Stimulated activated CD4-positive, alpha-beta T cell treated with anti-CD3 and anti-CD28 coated beads, Interleukin-1b, Interleukin-23, amount 100 ng/mL, for 1 hour (primary cell): Measurements from ENCODE around the gene DNPEP.
"Not testable (repeated sequence)": the region's sequence is repeated elsewhere in the genome, so short reads cannot be mapped to it uniquely, and the experiment has no call there.

Source experiments
- DNase-seq, 2 donors: peaks; one replicate each; pipeline ENCODE4 v3.0.0-alpha.2; 2020; ENCODE audit warnings: low read depth in 2 of 2

The DNPEP gene

GRCh38 chr2:219401606-219402005 lies 13.9 kb upstream of the DNPEP start:
- no peak for DNase-seq

- no peak for DNase-seq
These were observed 12.8 kb upstream of the DNPEP start for GRCh38 chr2:219400562-219400961.

GRCh38 chr2:219399716-219400478 lies 12.2 kb upstream of the DNPEP start:
- DNase-seq, result no peak

GRCh38 chr2:219398721-219399363 lies 11.1 kb upstream of the DNPEP start:
- DNase-seq, result no peak

- DNase-seq, result no peak
These were observed 9.2 kb upstream of the DNPEP start for GRCh38 chr2:219396863-219397457.

- DNase-seq, result no peak
These were observed 7.9 kb upstream of the DNPEP start for GRCh38 chr2:219395609-219396008.

GRCh38 chr2:219395056-219395455 lies 7.3 kb upstream of the DNPEP start:
- DNase-seq, result not testable (repeated sequence)

- DNase-seq, result no peak
These were observed 5.0 kb upstream of the DNPEP start for GRCh38 chr2:219392754-219393153.

- no peak for DNase-seq
These were observed 1.1 kb upstream of the DNPEP start for GRCh38 chr2:219388907-219389156.

- peak; percentile 99 for DNase-seq
These were observed 602 bp upstream of the DNPEP start for GRCh38 chr2:219388121-219388906.

- no peak for DNase-seq
These were observed 1.0 kb downstream of the DNPEP start for GRCh38 chr2:219386532-219387280.

GRCh38 chr2:219385958-219386520 lies 1.7 kb downstream of the DNPEP start:
- no peak for DNase-seq

- DNase-seq, result no peak
These were observed 2.9 kb downstream of the DNPEP start for GRCh38 chr2:219384859-219385258.

- no peak for DNase-seq
These were observed 3.5 kb downstream of the DNPEP start for GRCh38 chr2:219384083-219384713.

- no peak for DNase-seq
These were observed 6.3 kb downstream of the DNPEP start for GRCh38 chr2:219381448-219381847.

- no peak for DNase-seq
These were observed 6.8 kb downstream of the DNPEP start for GRCh38 chr2:219380926-219381325.

- DNase-seq, result no peak
These were observed 9.4 kb downstream of the DNPEP start for GRCh38 chr2:219378163-219378851.

GRCh38 chr2:219369447-219369861 lies 18.3 kb downstream of the DNPEP start:
- no peak for DNase-seq

GRCh38 chr2:219368690-219369191 lies 19.0 kb downstream of the DNPEP start:
- DNase-seq, result no peak

- DNase-seq, result no peak
These were observed 25.1 kb downstream of the DNPEP start for GRCh38 chr2:219362524-219363164.
